PC-9 (cell line): ENCODE measurements around the gene MTR.

Source experiments
- EZH2 ChIP-seq: fragments of 200-600 bp; sonication (generic); IDR thresholded peaks from 2 replicates; pipeline ENCODE4 v1.8.0; 2017; ENCODE audit warnings: antibody characterized with exemption, low read depth
- TF ChIP-seq, protein P1 (sequence below): fragments of 200-600 bp; sonication (generic); conservative IDR thresholded peaks from 2 replicates; pipeline ENCODE4 v1.6.1; 2017; ENCODE audit warnings: mixed run types, antibody characterized with exemption, mild to moderate bottlenecking, moderate library complexity

DNA sequence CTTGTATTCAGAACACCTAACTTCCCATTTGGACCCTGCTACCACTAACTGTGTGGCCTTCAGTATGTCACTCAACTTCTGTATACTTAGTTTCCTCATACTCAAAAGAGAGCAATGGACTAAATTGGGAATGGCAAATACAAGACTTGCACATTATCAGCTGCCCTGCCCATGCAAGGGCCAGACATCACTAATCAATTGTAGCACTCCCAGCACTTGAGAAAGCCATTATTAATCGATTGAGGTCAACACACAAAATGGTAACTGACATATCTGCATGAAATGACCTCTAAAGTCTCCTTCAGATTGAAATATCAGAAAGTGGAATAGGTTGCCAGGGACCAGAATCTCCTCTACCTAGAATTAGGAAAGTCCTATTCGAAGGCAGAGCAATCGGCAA, 149.9 kb downstream of the MTR start:
- TF ChIP-seq, protein P1, sequence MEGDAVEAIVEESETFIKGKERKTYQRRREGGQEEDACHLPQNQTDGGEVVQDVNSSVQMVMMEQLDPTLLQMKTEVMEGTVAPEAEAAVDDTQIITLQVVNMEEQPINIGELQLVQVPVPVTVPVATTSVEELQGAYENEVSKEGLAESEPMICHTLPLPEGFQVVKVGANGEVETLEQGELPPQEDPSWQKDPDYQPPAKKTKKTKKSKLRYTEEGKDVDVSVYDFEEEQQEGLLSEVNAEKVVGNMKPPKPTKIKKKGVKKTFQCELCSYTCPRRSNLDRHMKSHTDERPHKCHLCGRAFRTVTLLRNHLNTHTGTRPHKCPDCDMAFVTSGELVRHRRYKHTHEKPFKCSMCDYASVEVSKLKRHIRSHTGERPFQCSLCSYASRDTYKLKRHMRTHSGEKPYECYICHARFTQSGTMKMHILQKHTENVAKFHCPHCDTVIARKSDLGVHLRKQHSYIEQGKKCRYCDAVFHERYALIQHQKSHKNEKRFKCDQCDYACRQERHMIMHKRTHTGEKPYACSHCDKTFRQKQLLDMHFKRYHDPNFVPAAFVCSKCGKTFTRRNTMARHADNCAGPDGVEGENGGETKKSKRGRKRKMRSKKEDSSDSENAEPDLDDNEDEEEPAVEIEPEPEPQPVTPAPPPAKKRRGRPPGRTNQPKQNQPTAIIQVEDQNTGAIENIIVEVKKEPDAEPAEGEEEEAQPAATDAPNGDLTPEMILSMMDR, result no peak
- TF ChIP-seq EZH2, result no peak
